ENCODE measurements around the gene FANCC.
A peak's percentile ranks its signal among the peaks of the same experiment; 100 is the strongest.

- TF ChIP-seq, protein P1, sequence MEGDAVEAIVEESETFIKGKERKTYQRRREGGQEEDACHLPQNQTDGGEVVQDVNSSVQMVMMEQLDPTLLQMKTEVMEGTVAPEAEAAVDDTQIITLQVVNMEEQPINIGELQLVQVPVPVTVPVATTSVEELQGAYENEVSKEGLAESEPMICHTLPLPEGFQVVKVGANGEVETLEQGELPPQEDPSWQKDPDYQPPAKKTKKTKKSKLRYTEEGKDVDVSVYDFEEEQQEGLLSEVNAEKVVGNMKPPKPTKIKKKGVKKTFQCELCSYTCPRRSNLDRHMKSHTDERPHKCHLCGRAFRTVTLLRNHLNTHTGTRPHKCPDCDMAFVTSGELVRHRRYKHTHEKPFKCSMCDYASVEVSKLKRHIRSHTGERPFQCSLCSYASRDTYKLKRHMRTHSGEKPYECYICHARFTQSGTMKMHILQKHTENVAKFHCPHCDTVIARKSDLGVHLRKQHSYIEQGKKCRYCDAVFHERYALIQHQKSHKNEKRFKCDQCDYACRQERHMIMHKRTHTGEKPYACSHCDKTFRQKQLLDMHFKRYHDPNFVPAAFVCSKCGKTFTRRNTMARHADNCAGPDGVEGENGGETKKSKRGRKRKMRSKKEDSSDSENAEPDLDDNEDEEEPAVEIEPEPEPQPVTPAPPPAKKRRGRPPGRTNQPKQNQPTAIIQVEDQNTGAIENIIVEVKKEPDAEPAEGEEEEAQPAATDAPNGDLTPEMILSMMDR (conservative IDR thresholded peaks at IDR 0.05) = peak; percentile 58
- TF ChIP-seq ZFX (IDR thresholded peaks at IDR 0.05) = no peak
Observed at GRCh38 chr9:95268681-95269080, 48.8 kb downstream of the FANCC start.

Data from C4-2B (cell line).